Measurements from ENCODE around the gene ZNF496.
"Not testable (repeated sequence)": the region's sequence is repeated elsewhere in the genome, so short reads cannot be mapped to it uniquely, and the experiment has no call there.

Gene ZNF496

GRCh38 chr1:247331525-247332214 lies at the start of gene ZNF496:
Gene ZNF496, minus strand, starts transcription at chr1:247331867. Its CDS starts 2,289 bp downstream, at chr1:247329578.
- DNase-seq (ENCODE audit: low read depth in 2 of 2): peak in 1 of 2 donors; percentile 44

- no peak for DNase-seq (ENCODE audit: low read depth in 2 of 2)
Observed at GRCh38 chr1:247378334-247379073, 46.8 kb upstream of the ZNF496 start.

- not testable (repeated sequence) for DNase-seq (ENCODE audit: low read depth in 2 of 2)
Observed at GRCh38 chr1:247377656-247378055, 46.0 kb upstream of the ZNF496 start.

- DNase-seq (ENCODE audit: low read depth in 2 of 2): no peak
Observed at GRCh38 chr1:247376659-247377058, 45.0 kb upstream of the ZNF496 start.

- no peak for DNase-seq (ENCODE audit: low read depth in 2 of 2)
Observed at GRCh38 chr1:247375747-247376146, 44.1 kb upstream of the ZNF496 start.

DNA sequence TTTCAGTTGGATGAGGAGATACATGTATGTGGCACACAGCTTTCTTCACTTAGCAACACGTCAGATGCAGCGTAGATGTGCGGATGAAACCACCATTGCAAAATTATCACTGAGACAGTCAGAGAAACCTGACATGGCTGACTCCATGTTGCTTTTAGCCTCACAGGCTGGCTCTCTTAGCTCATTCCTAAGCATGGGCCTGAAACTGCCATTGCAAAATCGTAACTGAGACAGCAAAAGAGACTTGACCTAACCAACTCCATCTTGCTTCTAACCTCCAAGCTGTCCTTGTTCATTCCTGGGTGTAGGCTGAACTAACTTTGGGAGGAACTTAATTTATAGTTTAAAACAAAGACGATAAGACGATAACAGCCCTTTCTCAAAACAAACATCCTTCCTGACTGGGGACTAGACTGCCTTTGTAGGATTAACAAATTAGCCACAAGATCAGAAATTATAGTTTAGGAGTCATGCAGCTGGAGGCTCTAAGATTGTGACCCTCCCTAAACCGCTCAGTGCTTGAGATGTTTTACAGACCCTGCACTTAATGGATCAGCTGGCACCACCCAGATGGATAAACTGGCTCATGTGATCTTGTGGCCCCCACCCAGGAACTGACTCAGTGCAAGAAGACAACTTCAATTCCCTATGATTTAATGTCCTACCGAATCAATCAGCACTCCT lies 43.1 kb upstream of the ZNF496 start:
- not testable (repeated sequence) for DNase-seq (ENCODE audit: low read depth in 2 of 2)

DNA sequence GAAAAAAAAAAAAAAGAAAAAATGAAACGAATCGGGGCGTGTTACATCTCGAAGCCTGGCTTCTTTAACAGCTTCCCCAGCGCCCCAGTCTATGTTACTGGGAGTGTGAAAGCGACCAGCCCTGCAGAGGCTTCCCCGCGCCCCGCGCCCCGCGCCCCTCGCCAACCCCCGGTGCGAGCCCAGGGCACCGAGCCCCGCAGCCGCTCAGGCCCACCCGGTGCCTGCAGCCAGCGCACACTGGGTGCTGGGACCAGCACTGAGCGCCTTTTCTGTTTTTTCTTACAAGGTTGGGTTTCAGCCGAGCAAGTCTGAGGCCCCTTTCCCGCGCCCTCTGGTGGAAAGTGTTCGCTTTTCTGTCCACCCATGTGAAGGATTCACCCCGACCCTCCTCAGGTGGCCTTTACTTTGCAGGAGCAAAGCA lies 42.1 kb upstream of the ZNF496 start:
- peak; percentile 3 to 32 for DNase-seq (ENCODE audit: low read depth in 2 of 2)

DNA sequence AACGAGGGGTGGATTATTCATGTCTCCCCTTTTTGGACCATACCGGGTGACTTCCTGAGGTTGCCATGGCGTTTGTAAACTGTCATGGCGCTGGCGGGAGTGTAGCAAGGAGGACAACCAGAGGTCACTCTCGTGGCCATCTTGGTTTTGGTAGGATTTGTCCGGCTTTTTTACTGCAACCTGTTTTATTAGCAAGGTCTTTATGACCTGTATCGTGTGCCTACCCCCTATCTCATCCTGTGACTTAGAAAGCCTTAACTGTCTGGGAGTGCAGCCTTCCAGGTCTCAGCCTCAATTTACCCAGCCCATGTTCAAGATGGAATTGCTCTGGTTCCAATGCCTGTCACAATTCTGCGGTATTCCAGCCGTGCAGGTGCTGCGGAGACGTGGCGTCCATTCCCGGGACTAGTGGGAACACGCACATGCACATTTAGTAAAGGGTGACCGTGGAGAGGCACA lies 40.2 kb upstream of the ZNF496 start:
- no peak for DNase-seq (ENCODE audit: low read depth in 2 of 2)

DNA sequence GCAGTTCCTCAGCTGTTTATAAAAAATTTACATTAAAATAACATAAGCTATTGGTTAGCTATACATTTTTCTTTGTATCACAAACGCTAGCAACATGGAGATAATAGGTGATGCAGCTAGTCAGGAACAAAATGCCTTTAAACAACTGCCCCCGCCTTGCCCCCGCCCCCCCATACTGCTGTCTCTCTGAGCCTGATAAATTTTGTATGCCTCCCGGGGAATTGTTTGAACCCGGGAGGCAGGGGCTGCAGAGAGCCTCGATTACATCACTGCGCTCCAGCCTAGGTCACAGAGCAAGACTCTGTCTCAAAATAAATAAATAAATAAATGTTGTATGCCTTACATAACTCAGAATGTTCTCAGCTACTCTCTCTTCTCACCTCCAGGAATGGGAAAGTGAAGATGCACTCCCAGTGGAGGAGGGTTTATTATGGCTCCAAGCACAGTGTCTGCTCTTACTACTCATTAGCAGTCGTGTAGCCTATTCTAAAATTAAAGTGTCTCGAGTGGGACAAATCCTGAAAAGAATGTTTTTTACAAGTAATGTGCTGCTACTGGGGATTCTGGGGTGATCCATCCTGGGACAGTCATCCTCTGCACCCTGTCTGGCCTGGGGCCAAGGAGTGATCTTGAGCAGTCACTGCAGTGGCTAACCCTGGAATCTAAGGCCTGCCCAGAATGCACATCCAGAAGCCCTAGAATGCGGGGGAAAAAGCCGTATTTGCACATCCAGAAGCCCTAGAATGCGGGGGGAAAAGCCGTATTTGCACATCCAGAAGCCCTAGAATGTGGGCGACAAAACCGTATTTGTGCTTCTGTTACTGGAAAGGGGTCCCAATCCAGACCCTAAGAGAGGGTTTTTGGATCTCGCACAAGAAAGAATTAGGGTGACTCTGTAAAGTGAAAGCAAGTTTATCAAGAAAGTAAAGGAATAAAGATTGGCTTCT lies 39.4 kb upstream of the ZNF496 start:
- DNase-seq (ENCODE audit: low read depth in 2 of 2): no peak

- no peak for DNase-seq (ENCODE audit: low read depth in 2 of 2)
Observed at GRCh38 chr1:247368490-247369145, 37.0 kb upstream of the ZNF496 start.

- no peak for DNase-seq (ENCODE audit: low read depth in 2 of 2)
Observed at GRCh38 chr1:247367786-247368422, 36.2 kb upstream of the ZNF496 start.

- DNase-seq (ENCODE audit: low read depth in 2 of 2): no peak
Observed at GRCh38 chr1:247366926-247367645, 35.4 kb upstream of the ZNF496 start.

GRCh38 chr1:247366345-247366744 lies 34.7 kb upstream of the ZNF496 start:
- not testable (repeated sequence) for DNase-seq (ENCODE audit: low read depth in 2 of 2)

DNA sequence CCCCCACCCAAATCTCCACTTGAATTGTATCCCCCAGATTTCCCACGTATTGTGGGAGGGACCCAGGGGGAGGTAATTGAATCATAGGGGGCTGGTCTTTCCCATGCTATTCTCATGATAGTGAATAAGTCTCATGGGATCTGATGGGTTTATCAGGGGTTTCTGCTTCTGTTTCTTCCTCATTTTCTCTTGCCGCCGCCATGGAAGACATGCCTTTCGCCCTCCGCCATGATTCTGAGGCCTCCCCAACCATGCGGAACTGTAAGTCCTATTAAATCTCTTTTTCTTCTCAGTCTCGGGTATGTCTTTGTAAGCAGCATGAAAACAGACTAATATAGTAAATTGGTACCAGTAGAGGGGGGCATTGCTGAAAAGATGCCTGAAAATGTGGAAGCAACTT lies 33.4 kb upstream of the ZNF496 start:
- no peak for DNase-seq (ENCODE audit: low read depth in 2 of 2)

GRCh38 chr1:247363000-247363399 lies 31.3 kb upstream of the ZNF496 start:
- DNase-seq (ENCODE audit: low read depth in 2 of 2): not testable (repeated sequence)

GRCh38 chr1:247362153-247362552 lies 30.5 kb upstream of the ZNF496 start:
- no peak for DNase-seq (ENCODE audit: low read depth in 2 of 2)

DNA sequence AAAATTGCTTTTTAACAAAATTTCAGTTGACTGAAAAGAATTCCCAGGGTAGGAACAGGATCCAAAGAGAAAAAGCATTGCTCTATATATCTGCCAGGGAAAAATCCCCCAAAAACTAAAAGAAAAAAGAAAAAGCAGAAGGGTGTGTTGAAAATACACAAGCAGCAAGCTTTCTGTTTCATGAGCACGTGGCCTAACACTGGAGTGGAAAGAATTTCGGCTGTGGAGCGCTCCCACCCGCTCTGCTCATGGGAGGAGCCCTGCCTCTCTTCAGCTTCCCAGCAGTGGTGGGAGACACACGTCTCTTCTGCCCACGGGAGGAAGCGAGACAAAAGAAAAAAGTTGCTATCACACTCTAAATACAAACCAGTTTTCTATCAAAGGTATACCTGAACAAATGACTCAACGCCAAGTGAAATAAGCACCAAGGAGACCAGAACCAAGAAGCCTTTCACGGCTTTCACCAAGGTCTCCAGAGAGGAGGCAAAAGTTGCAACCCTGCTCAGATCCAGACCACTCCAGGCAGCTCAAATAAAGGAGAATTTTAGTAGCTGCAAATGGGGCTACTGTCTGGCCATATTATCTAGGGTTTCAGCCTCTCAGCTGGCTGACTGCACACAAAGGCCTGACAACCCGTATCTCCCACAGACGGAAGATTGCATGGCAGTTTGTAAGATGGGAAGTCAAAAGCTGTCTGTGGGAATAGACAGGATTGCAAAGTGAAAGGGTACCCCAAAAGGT lies 29.5 kb upstream of the ZNF496 start:
- DNase-seq (ENCODE audit: low read depth in 2 of 2): no peak

- no peak for DNase-seq (ENCODE audit: low read depth in 2 of 2)
Observed at GRCh38 chr1:247360116-247360898, 28.6 kb upstream of the ZNF496 start.
